Neuron (in vitro differentiated cells): ENCODE results near the gene DEAF1.

Source experiments
- H2AFZ ChIP-seq: one replicate; pipeline ENCODE4 v1.6.1; 2013; ENCODE audit warnings: low read depth, mild to moderate bottlenecking, inconsistent platforms, low read length, moderate library complexity
- H3K27me3 ChIP-seq: one replicate; pipeline ENCODE4 v1.6.1; 2013; ENCODE audit warnings: low read length; ENCODE audit not compliant: insufficient read depth
- H3K36me3 ChIP-seq: one replicate; pipeline ENCODE4 v1.6.1; 2013; ENCODE audit warnings: low read length; ENCODE audit not compliant: insufficient read depth
- H3K4me1 ChIP-seq: one replicate; pipeline ENCODE4 v1.6.1; 2013; ENCODE audit warnings: low read length; ENCODE audit not compliant: insufficient read depth
- H3K4me3 ChIP-seq: 2 replicates; pipeline ENCODE4 v1.5.1; 2013; ENCODE audit warnings: mild to moderate bottlenecking, low read length, moderate library complexity
- H3K9me3 ChIP-seq: one replicate; pipeline ENCODE4 v1.6.1; 2013; ENCODE audit warnings: low read length

DEAF1 gene

DNA sequence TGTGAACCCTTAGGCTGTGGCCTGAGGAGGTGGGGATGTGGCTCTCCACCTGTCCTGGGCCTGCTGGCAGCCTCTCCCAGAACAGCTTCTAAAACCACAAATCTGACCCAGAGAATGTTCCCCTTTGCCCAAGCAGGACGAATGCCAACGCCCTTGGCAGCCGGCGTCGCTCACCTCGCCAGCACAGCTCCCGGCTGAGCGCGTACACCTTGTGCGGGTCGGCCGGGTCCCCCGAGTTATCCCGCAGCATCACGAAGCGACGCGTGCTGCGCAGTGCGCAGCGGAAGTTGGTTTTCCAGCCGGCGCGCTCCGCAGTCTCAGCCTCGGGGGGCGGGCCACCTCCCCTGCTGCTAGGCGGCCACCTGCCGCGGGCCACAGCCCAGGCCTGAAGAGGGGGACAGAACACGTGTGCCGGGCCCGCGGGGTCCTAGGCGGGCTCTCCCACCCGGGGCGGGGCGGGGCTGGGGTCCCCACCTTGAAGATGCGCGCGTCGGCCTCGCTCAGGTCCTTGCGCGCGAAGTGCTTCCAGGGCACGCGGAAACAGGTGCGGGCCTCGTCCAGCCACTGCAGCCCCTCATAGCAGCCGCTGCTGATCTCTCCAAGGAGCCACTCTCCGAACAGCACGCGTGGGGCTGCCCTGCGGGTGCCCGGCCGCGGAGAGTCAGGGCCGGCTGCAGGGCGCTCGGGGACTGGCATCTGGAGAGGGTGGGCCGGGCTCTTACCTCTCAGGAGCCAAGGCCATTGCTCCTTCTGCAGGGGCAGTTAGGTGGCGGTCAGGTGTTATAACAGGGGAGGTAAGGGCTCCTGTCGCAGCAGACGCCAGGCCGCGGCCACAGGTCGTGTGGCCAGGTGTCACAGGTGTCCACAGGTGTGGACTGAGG lies 80.2 kb downstream of the DEAF1 start:
- peak overlapping the region; percentile 62 for H3K4me3 ChIP-seq
- H3K4me1 ChIP-seq, result peaks cover 11% of the 10 kb centered on the region
- H3K9me3 ChIP-seq, result no peaks in the 10 kb centered on the region
- H3K36me3 ChIP-seq, result peaks cover 43% of the 10 kb centered on the region
- peak overlapping the region; percentile 3 for H2AFZ ChIP-seq
- H3K27me3 ChIP-seq, result no peaks in the 10 kb centered on the region

DNA sequence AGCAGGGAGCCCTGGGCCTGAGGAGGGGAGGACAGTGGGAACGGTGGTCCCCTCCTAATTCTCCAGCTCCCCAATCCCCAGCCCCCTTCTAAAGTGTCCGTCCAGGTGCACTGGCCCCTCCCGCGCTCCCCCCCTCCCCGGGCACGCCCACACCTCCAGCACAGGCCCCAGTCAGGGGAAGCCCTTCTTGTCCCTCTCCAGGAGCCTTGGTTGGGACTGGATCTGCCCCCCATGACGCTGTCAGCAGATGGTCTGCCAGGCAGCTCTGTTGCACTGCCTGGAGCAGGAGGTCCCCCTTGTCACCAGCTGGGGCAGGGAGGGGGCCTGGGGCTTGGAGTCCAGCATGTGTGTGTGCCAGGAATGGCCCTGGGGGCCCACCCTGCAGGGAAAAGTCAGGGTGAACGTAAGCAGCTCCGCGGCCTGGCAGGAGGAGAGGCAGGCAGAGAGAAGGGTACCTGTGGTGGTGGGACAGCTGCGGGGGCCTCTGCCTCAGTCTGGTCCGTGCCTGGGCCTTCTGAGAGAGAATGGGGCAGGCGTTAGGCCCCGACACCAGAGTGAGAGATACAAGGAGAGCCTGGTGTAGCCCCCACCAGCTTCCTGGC lies 80.9 kb downstream of the DEAF1 start:
- no peaks in the 10 kb centered on the region for H3K27me3 ChIP-seq
- no peaks in the 10 kb centered on the region for H3K9me3 ChIP-seq
- H3K4me3 ChIP-seq, result no peak overlapping the region
- no peak overlapping the region for H2AFZ ChIP-seq
- peaks cover 49% of the 10 kb centered on the region for H3K36me3 ChIP-seq
- peaks cover 11% of the 10 kb centered on the region for H3K4me1 ChIP-seq

DNA sequence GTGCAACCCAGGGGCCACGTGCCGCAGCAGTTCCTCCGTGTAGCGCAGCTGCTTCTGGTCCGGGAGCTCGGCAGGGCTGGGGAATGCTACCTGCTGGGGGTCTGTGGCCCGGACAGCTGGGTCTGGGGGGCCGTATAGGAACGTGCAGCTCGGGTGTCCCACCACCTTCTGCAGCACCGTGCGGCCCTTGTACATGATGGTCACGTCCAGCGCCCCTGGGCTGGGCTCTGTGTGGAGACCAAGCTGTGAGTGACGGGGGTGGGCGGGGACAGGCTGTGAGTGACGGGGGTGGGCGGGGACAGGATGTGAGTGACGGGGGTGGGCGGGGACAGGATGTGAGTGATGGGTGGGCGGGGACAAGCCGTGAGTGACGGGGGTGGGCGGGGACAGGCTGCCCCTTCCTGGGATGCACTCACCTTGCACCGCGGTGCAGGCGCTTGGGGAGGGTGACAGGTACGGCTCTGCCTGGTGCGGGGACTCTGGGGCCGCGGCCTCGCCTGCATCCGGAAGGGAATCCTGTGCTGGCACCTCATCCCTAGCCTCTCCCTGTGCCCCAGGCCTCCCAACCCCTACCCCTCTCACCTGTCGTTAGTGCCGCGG lies 81.6 kb downstream of the DEAF1 start:
- Histone ChIP-seq H3K9me3 (no peaks in the 10 kb centered on the region), H2AFZ (no peak overlapping the region), H3K4me1 (peaks cover 11% of the 10 kb centered on the region), H3K27me3 (no peaks in the 10 kb centered on the region), H3K36me3 (peaks cover 55% of the 10 kb centered on the region), H3K4me3 (no peak overlapping the region)

DNA sequence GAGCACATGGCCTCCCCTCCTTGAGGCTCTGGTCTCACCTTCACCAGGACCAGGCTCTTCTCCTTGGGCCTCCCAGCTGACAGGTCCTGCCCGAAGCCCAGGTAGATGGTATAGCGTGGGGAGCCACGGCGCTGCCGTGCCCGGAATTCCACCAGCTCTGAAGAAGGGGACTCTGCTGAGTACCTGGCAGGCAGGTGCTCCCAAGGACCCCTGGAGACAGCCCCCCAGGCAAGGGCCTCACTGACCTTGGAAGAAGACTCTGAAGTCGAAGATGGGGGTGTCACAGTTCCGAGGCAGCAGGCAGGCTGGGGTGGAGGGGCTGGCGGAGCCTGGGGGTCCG lies 82.1 kb downstream of the DEAF1 start:
- Histone ChIP-seq H3K36me3 (peaks cover 56% of the 10 kb centered on the region), H3K27me3 (no peaks in the 10 kb centered on the region), H3K4me3 (no peak overlapping the region), H3K9me3 (no peaks in the 10 kb centered on the region), H3K4me1 (peaks cover 11% of the 10 kb centered on the region), H2AFZ (no peak overlapping the region)

DNA sequence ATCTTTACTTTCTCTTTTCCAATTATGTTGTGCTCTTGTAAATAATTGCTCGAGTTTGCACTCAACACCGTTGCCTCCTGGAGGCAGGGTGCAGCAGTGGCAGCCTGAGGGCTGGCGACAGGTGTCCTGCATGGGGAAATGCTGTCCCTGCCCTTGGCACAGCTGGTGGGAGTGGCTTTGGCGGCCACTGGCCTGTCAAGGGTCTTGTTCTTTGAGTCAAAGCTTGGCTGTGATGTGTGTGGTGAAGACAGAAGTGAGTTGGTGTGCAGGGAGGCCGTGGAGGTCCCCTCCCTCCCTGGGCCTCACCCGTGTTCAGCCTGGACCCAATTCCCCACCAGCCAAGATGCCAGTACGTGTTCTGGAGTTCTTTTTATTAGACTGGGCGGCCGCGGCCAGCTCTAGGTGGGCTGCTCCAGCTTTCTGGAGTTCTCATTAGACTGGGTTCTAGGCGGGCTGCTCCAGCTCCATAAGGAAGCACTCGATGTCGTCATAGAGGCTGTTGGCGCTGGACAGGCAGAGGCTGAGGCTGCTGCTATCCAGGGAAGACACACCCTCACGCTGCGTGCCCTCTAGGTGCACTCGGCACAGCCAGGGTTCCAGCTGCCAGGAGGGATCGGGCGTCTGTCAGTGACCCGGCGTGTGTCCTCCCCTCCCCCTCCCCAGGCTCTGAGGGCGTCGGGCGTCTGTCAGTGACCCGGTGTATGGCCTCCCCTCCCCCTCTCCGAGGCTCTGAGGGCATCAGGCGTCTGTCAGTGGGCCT lies 82.6 kb downstream of the DEAF1 start:
- Histone ChIP-seq H3K9me3 (no peaks in the 10 kb centered on the region), H3K36me3 (peaks cover 59% of the 10 kb centered on the region), H2AFZ (no peak overlapping the region), H3K27me3 (no peaks in the 10 kb centered on the region), H3K4me1 (peaks cover 11% of the 10 kb centered on the region), H3K4me3 (no peak overlapping the region)

DNA sequence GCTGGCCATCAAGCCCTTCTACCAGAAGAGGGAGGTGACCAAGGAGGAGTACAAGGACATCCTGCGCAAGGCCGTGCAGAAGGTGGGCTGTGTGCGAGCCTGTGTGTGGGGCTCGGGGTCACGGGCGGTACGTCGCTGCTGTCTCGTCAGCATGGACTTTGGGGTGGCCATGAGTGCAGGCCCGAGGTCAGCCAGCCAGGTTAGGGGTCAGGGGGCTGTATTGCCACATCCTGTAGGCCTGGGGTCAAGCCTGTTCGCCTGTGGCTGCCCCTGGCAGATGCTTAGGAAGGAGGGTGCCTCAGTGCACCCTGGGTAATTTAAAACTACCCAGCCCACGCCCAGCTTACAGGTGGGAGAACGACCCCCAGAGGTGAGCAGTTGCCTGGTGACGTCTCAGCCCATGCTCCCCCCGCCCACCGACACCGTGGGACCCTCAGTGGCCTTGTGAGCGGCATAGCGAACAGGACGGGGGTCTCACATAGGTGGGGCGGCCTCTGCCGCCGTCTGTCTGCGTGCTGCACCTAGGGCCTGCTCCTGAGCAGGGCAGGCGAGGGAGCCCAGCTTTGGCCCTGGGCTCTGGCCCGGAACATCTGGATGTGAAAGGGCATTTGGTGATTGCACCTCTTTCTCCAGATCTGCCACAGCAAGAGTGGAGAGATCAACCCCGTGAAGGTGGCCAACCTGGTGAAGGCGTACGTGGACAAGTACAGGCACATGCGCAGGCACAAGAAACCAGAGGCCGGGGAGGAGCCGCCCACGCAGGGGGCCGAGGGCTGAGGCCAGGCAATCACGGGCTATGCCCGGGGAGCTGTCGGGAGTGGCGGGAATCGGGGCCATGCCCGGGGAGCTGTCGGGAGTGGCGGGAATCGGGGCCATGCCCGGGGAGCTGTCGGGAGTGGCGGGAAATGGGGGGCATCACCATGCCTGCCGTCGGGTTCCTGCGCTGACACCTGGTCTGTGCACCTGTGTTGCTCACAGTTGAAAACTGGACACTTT lies 83.7 kb downstream of the DEAF1 start:
- Histone ChIP-seq H2AFZ (no peak overlapping the region), H3K36me3 (peaks cover 69% of the 10 kb centered on the region), H3K27me3 (no peaks in the 10 kb centered on the region)

DNA sequence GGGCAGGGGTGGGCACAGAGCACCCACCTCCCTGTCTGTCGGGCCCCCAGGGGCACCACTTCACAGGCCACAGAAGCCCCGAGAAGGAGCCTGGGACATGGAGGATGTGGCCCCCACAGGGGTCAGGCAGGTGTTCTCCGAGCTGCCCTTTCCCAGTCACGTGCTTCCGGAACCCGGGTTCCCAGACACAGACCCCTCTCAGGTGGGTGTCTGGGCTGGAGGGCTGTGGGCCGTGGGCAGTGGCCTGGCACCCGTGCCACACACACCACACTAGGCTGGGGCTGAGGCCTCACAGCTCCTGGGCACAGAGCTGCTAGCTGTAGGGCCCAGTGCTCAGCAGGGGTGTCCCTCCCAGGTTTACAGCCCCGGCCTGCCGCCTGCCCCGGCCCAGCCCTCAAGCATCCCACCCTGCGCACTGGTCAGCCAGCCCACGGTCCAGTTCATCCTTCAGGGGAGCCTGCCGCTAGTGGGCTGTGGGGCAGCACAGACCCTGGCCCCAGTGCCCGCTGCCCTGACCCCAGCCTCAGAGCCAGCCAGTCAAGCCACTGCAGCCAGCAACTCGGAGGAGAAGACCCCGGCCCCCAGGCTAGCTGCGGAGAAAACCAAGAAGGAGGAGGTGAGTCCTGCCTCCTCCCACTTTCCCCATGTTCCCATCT lies 84.7 kb downstream of the DEAF1 start:
- no peak overlapping the region for H2AFZ ChIP-seq
- peaks cover 5% of the 10 kb centered on the region for H3K4me1 ChIP-seq
- H3K27me3 ChIP-seq, result no peaks in the 10 kb centered on the region
- peaks cover 80% of the 10 kb centered on the region for H3K36me3 ChIP-seq
- H3K9me3 ChIP-seq, result no peaks in the 10 kb centered on the region
- no peak overlapping the region for H3K4me3 ChIP-seq

More for the DNA sequence above, 83.7 kb downstream of the DEAF1 start:
- no peaks in the 10 kb centered on the region for H3K9me3 ChIP-seq
- peaks cover 11% of the 10 kb centered on the region for H3K4me1 ChIP-seq
- H3K4me3 ChIP-seq, result no peak overlapping the region

DNA sequence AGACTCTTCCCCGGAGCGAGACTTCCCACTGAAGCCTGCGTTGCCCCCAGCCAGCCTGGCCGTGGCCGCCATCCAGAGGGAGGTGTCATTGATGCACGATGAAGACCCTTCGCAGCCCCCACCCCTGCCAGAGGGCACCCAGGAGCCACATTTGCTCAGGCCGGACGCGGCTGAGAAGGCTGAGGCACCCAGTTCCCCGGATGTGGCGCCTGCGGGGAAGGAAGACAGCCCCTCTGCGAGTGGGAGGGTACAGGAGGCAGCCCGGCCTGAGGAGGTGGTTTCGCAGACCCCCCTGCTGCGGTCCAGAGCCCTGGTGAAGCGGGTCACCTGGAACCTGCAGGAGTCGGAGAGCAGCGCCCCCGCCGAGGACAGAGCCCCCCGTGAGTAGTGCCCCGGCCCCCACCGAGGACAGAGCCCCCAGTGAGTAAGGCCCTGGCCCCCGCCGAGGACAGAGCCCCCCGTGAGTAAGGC lies 85.6 kb downstream of the DEAF1 start:
- peaks cover 2% of the 10 kb centered on the region for H3K4me1 ChIP-seq
- H3K4me3 ChIP-seq, result no peak overlapping the region
- peaks cover 88% of the 10 kb centered on the region for H3K36me3 ChIP-seq
- no peaks in the 10 kb centered on the region for H3K27me3 ChIP-seq
- no peaks in the 10 kb centered on the region for H3K9me3 ChIP-seq
- H2AFZ ChIP-seq, result no peak overlapping the region

DNA sequence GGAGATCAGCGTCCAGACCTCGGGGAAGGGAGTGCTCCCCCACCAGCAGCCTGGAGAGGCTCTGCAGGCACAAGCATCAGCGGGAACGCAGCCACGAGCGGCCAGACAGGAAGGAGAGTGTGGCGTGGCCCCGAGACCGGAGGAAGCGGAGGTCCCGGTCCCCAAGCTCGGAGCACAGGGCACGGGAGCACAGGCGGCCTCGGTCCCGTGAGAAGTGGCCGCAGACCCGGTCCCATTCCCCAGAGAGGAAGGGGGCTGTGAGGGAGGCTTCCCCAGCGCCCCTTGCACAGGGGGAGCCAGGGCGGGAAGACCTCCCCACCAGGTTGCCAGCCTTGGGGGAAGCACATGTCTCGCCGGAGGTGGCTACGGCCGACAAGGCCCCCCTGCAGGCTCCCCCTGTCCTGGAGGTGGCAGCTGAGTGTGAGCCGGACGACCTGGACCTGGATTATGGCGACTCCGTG lies 86.2 kb downstream of the DEAF1 start:
- H3K36me3 ChIP-seq, result peaks cover 94% of the 10 kb centered on the region
- H3K4me1 ChIP-seq, result peaks cover 2% of the 10 kb centered on the region
- H3K9me3 ChIP-seq, result no peaks in the 10 kb centered on the region
- no peak overlapping the region for H2AFZ ChIP-seq
- no peak overlapping the region for H3K4me3 ChIP-seq
- no peaks in the 10 kb centered on the region for H3K27me3 ChIP-seq

DNA sequence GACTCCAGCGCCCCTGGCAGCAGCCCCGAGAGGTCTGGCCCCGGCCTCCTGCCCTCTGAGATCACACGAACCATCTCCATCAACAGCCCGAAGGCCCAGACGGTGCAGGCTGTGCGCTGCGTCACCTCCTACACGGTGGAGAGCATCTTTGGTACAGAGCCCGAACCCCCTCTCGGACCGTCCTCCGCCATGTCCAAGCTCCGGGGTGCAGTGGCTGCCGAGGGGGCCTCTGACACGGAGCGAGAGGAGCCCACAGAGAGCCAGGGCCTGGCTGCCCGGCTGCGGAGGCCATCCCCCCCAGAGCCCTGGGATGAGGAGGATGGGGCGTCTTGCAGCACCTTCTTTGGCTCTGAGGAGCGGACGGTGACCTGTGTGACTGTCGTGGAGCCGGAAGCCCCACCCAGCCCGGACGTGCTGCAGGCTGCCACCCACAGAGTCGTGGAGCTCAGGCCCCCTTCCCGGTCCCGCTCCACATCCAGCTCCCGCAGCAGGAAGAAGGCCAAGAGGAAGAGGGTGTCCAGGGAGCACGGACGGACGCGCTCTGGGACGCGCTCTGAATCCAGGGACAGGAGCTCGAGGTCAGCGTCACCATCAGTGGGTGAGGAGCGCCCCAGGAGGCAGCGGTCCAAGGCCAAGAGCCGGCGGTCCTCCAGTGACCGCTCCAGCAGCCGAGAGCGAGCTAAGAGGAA lies 86.9 kb downstream of the DEAF1 start:
- H3K4me3 ChIP-seq, result no peak overlapping the region
- no peak overlapping the region for H2AFZ ChIP-seq
- peaks cover 96% of the 10 kb centered on the region for H3K36me3 ChIP-seq
- no peaks in the 10 kb centered on the region for H3K27me3 ChIP-seq
- H3K4me1 ChIP-seq, result no peaks in the 10 kb centered on the region
- H3K9me3 ChIP-seq, result no peaks in the 10 kb centered on the region

DNA sequence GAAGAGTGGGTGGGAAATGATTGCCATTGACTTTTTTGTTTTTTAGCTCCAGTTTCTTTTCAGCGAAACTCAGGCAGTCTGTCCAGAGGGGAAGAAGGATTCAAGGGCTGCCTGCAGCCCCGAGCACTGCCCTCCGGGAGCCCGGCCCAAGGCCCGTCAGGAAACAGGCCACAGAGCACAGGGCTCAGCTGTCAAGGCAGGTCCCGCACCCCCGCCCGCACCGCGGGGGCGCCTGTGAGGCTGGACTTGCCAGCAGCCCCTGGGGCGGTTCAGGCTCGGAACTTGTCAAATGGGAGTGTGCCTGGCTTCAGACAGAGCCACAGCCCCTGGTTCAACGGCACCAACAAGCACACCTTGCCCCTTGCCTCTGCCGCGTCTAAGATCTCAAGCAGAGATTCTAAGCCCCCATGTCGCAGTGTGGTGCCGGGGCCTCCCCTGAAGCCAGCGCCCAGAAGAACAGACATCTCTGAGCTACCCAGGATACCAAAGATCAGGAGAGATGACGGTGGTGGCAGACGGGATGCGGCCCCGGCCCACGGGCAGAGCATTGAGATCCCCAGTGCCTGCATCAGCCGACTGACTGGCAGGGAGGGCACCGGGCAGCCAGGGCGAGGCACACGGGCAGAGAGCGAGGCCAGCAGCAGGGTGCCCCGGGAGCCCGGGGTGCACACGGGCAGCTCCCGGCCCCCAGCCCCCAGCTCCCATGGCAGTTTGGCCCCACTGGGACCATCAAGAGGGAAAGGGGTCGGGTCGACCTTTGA lies 87.8 kb downstream of the DEAF1 start:
- Histone ChIP-seq H3K27me3 (no peaks in the 10 kb centered on the region), H3K36me3 (peaks cover 95% of the 10 kb centered on the region), H3K9me3 (no peaks in the 10 kb centered on the region), H2AFZ (no peak overlapping the region), H3K4me1 (no peaks in the 10 kb centered on the region), H3K4me3 (no peak overlapping the region)
